ENCODE results near the gene TASOR2.

Gene TASOR2

DNA sequence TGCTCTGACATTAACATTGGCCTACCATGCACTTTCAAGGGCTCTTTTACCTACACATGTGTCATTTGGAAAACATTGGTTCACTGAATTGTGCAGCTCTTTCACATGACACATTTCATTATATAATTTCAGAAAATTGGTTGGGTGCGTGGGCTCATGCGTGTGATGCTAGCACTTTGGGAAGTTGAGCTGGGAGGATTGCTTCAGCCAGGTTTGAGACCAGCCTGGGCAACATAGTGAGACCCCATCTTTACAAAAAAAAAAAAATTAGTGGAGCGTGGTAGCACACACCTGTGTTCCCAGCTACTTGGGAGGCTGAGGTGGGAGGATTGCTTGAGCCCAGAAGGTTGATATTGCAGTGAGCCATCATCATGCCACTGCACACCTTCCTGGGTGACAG, 3.9 kb downstream of the TASOR2 start:
- no peak for DNase-seq

GRCh38 chr10:5691786-5692185, 7.1 kb downstream of the TASOR2 start:
- DNase-seq: no peak

- DNase-seq: peak; percentile 59
Measured at GRCh38 chr10:5692461-5693358, 8.1 kb downstream of the TASOR2 start.

GRCh38 chr10:5694573-5694972, 9.9 kb downstream of the TASOR2 start:
- DNase-seq: no peak

DNA sequence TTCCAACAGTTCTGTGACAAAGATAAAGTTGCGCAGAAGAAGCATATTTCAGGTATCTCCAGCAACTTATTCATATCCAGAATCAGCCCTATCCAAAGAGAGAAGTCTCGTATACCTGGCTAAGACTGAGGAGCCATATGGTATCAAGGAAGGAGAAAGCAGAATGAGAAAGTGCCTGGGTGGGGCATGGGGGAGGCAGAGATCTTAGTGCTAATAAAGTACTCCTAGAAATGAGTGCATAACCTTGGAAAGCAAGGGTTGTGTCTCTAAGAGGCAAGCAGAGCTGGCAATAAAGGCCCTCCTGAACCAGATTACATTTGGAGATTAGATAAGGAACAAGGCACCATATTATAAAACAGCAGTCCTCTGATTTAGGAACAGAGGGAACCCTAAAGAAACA, 12.7 kb downstream of the TASOR2 start:
- no peak for DNase-seq

DNA sequence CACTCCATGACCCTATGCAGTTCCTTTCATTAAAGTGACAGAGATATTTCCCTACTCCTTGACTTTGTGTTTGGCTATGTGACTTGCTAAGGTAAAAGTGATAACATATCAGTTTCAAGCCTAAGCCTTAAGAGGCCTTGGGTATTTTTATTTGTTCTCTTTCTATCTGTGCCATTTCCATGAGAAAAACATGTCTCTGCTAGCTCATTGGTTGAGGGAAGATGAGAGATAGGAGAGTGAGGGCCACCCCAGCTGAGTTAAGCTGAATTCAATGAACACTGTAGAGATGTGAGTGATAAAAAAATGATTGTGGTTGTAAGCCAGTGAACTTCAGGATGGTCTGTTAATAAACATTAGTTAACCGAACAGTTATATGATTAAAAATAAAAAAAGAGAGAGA, 13.4 kb downstream of the TASOR2 start:
- DNase-seq: no peak

DNA sequence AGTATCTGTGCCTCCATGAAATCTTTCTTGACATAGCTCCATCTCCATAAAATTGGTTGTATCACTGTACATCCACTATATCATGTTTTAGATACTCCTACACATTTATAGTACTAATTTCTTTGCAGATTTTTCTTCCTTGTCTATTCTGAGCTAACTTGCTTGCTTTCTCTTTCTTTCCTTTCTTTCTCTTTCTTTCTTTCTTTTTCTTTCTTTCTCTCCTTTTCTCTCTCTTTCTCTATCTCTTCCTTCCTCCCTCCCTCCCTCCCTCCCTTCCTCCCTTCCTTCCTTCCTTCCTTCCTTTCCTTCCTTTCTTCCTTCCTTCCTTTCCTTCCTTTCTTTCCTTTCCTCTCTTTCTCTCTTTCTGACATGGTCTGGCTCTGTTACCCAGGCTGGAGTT, 23.7 kb downstream of the TASOR2 start:
- no peak for DNase-seq

GRCh38 chr10:5709865-5710264, 25.2 kb downstream of the TASOR2 start:
- no peak for DNase-seq

DNA sequence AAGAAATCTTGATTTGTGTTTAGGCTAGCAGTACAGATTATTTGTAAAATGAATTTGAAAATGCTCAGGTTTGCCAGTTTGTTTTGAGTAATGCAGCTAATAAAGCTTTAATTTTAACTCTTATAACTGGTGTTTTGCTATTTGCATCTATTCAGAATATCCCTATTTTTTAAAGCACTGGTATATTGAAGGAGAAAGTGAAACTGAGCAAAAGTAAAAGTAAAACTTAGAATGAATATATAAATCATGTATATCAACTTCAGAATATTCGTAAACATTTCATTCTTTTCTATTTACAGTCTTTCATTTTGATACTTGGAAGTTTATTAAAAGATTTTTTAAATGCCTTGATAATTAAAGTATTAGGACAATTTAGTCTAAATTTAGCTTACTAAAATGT, 26.2 kb downstream of the TASOR2 start:
- no peak for DNase-seq

DNA sequence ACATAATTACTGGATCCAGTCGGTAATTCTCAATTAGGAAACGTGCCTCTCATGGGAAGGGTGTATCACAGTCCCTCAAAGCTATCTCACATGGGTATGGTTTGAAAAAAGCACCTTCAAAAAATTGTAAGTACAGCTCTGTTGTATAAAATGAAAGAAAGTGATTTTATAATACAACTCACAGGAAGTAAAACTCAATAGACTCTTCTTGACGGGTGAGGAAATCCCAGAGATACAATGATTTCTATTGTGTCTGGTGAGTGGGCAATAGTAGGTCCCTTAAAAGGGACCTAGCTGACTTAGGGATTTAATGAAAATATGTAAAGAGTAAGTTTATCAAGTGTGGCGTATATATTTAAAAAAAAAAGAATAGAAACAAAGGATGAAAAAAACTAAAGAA, 27.0 kb downstream of the TASOR2 start:
- no peak for DNase-seq

DNA sequence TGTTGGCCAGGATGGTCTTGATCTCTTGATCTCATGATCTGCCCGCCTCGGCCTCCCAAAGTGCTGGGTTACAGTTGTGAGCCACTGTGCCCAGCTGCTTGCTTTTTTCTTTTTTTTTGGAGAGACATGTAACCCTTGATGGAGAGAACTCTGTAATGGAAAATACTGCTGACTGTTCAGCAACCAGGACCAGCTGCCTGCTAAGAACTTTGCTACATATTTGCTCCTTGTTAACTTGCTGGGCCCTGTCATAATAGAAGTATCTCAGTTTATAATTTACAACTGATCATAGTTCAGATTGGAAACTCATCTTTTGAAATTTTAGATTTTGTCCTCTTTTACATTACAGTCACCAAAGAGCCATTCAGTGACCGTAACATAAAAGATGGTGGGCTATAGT, 34.9 kb downstream of the TASOR2 start:
- no peak for DNase-seq

GRCh38 chr10:5720182-5720581, 35.5 kb downstream of the TASOR2 start:
- DNase-seq: no peak

DNA sequence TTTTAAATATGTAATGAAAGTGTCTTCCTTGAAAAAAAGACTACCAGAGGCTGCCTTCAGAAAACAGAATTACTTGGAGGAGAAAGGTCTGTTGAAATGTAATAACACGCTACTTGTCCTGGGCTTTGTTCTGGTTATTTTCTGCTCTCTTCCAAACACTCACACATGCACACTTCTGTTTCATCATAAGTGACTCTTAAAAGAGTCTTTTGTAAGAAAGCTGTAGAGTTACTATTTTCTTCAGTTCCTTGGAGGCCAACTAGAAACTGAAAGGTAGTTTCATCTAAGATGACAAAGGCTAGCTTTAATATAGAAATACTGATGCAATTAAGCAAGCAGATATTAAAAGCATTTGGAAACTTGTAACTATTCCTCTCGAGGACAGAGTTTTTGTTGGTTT, 39.1 kb downstream of the TASOR2 start:
- no peak for DNase-seq

GRCh38 chr10:5730766-5731165, 46.1 kb downstream of the TASOR2 start:
- no peak for DNase-seq

- DNase-seq: no peak
Measured at GRCh38 chr10:5731559-5731958, 46.9 kb downstream of the TASOR2 start.

GRCh38 chr10:5732141-5732540, 47.5 kb downstream of the TASOR2 start:
- no peak for DNase-seq
